AG09319 (cell line): ENCODE data around the gene CLIP2.

Experiments used
- DNase-seq: peaks from one replicate; pipeline ENCODE4 v3.0.0-alpha.2; 2010; ENCODE audit warnings: low read depth; ENCODE audit errors: extremely low read depth
- TF ChIP-seq, protein P1 (sequence below): IDR thresholded peaks from 2 replicates; pipeline ENCODE4 v1.5.1; 2011; ENCODE audit warnings: low read depth, mild to moderate bottlenecking, inconsistent platforms, low read length, moderate library complexity

CLIP2 gene

DNA sequence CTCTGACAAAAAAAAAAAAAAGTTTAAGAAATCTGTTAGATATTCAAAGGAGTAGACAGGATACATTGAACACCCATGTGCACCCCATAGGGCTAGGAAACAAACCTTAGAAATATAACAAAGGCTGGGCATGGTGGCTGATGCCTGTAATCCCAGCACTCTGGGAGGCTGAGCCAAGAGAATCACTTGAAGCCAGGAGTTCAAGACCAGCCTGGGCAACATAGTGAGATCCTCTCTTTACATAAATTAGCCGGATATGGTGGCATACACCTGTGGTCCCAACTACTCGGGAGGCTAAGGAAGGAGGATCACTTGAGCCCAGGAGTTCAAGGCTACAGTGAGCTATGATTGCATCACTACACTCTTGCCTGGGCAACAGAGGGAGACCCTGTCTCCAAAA lies 15.3 kb downstream of the CLIP2 start:
- TF ChIP-seq, protein P1, sequence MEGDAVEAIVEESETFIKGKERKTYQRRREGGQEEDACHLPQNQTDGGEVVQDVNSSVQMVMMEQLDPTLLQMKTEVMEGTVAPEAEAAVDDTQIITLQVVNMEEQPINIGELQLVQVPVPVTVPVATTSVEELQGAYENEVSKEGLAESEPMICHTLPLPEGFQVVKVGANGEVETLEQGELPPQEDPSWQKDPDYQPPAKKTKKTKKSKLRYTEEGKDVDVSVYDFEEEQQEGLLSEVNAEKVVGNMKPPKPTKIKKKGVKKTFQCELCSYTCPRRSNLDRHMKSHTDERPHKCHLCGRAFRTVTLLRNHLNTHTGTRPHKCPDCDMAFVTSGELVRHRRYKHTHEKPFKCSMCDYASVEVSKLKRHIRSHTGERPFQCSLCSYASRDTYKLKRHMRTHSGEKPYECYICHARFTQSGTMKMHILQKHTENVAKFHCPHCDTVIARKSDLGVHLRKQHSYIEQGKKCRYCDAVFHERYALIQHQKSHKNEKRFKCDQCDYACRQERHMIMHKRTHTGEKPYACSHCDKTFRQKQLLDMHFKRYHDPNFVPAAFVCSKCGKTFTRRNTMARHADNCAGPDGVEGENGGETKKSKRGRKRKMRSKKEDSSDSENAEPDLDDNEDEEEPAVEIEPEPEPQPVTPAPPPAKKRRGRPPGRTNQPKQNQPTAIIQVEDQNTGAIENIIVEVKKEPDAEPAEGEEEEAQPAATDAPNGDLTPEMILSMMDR: no peak
- DNase-seq: no peak

DNA sequence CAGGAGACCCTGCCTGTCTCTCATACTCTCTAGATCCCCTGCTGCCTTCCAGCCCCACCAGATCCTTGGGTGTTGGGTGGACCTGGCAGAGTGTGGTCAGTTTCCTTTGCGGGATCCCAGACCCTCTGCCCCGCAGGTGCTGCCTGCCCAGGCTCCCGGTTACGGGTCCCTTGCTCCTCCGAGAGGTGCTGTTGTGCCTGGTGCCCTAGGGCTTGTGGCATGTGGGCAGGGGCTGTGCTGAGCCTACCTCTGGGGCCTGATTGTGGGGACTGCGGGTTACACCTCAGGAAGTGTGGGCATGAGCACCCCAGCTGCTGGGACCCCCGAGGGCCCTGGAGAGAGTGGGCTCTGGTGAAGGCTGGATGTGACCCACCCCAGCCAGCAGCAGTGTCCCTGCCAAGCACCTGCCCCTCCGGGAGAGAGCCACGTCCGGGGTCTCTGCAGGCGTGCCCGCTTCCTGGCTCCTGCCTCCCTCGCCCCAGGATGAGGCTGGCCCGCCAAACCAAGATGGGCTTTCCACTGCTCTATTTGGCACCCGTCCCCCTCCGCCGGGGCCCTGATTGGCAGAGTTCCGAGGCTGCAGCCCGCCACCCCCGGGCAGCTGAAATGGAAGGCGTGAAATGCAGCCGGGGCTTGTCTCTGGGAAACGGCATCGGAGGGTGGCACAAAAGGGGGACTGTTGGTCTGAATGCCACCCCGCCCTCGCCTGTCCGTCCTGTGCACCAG lies 17.0 kb downstream of the CLIP2 start:
- TF ChIP-seq, protein P1: no peak
- no peak for DNase-seq

DNA sequence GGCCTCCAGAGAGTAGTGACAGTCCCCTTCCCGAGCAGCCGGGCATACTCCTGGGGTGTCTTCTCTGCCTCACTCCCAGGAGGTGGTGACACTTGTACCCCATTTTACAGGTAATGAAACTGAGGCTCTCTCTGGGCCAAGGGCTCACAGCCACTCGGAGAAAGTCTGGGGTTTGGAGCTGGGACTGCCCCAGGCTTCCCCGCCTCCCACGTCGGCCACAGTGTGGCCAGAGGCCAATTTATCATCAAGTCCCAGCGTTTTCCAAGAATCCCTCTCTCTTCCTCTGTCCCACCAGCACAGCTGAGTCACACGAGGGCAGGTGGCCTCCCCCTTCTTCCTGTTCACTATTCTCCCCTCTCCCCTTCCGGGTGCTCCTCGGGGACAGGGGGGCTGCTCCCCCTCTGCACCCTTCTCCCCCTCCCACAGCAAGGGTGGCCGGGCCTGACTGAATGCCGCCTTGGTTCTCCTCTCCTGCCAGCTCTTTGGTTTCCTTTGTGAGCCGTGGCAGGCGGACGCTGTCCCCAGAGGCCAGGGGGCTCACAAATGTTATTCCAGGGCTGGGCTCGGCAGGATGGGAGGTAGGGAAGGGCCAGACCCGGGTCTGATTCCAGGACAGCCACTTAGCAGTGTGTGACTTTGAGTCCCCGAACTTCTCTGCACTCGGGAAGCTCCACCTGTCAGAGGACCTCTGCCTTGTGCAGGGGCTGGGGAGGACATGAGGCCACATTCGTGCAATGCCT lies 17.7 kb downstream of the CLIP2 start:
- TF ChIP-seq, protein P1: no peak
- DNase-seq: peak; percentile 27

DNA sequence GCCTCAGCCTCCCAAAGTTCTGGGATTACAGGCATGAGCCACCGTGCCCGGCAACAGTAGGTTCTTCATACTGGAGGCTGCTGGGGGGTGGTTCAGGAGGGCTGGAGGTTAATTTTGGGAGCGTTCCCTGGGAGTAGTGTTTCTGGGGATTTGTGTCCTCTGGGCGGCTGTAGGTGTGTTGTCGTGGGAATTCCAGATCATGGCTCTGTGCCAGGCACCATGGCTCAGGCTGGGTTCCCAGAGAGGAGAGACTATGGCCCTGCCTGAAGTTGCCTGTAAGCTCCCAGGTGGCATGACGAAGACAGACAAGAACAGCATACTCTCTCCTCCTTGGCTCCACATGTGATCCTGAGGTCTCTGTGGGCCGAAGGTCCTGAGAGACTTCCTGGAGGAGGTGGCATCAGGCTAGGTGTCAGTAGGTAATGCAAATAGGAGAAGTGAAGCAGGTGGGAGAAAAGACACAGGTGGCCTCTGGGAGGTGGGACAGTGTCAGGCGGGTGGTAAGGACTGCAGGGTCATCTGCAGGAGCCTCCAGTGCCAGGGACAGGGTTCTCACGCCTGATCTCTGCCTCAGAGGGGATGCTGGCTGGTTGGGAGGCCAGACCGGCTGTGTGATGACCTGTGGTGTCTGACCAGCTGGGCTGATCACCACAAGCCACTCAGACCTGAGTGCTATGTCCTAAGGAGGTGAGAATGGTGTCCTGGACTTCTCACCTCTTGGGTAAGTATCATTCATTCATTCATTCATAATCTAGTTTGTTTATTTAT lies 18.7 kb downstream of the CLIP2 start:
- TF ChIP-seq, protein P1: no peak
- no peak for DNase-seq

DNA sequence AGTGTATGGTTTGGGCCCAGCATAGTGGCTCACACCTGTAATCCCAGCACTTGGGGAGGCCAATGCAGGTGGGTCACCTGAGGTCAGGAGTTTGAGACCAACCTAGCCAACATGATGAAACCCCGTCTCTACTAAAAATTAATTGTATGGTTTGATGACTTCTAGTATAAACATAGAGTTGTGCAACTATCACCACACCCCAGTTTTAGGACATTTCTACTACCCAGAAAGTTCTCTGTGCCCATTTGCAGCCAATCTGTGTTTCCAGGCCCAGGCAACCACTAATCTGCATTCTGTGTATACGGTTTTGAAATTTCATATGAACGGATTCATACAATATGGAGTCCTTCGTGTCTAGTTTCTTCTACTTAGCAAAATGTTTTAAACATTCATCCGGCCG lies 20.0 kb downstream of the CLIP2 start:
- TF ChIP-seq, protein P1: no peak
- no peak for DNase-seq

DNA sequence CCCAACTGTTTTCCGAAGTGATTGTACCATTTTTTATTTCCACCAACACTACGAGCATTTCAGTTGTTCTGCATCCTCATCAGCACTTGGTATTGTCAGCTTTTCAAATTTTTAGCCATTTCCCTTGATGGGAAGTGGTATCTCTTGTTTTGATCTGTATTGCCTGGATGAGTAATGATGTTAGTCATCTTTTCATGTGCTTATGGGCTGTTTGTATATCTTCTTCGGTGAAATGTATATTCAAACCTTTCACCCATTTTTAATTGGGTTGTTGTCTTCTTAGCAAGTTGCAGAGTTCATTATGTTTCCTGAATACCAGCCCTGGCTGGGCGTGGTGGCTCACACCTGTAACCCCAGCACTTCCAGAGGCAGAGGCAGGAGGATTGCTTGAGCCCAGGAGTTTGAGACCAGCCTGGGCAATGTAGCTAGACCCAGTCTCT lies 22.1 kb downstream of the CLIP2 start:
- DNase-seq: no peak
- TF ChIP-seq, protein P1: no peak
